ENCODE results near the gene COMMD10.

The COMMD10 gene

DNA sequence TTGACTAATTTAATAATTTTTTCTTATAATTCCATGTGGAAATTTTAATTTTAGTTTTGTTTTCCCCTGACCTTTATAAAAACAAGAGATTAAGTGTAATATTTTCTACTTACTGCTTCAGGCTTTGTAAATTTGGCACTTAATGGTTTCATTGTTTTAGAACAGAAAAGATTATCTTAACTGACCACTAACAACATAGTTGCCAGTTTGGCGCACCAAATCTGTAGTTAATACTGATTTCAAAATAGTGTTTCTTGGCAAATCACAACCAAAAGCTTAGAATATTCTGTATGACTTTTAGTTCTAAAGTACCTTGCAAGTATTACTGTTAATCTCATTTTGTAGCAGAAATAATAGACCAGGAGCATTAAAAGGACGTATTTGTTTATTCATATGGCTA is 124.3 kb downstream of the COMMD10 start:
- DNase-seq (ENCODE audit: low read depth in 1 of 2, low spot score in 1 of 2), result no peak

DNA sequence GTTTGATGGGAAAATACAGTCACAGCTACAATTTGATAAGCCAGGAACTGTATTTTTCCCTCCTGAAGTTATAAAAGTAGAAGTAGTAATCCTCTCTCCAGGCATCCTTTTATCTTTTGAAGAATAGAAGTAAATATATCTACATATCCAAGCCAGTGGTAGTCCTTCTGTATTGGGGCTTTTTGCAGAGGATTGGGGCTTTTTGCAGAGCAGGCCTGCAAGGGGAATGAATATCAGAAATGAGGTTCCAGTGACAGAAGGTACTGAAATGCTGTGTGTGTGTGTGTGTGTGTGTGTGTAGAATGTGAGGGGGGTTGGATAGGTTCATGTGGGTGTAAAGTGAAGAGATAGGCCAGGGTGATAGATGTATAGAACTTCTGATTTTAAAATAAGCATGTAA is 127.4 kb downstream of the COMMD10 start:
- DNase-seq (ENCODE audit: low read depth in 1 of 2, low spot score in 1 of 2), result no peak

DNA sequence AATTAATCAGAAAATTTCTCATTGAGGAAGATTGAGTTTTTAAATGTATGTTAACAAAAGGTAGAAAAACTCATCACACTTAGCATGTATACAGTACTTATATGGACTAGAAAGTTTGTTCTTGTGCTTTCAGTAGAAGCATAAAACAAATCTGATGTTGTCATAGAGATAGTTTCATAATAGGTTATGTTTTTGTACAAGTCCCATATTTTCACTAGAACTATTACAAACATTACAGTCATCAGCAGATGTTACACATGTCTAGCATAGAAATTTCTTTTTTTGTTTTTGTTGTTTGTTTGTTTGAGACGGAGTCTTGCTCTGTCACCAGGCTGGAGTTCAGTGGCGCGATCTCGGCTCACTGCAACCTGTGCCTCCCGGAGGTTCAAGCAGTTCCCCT is 131.4 kb downstream of the COMMD10 start:
- DNase-seq (ENCODE audit: low read depth in 1 of 2, low spot score in 1 of 2), result no peak

DNA sequence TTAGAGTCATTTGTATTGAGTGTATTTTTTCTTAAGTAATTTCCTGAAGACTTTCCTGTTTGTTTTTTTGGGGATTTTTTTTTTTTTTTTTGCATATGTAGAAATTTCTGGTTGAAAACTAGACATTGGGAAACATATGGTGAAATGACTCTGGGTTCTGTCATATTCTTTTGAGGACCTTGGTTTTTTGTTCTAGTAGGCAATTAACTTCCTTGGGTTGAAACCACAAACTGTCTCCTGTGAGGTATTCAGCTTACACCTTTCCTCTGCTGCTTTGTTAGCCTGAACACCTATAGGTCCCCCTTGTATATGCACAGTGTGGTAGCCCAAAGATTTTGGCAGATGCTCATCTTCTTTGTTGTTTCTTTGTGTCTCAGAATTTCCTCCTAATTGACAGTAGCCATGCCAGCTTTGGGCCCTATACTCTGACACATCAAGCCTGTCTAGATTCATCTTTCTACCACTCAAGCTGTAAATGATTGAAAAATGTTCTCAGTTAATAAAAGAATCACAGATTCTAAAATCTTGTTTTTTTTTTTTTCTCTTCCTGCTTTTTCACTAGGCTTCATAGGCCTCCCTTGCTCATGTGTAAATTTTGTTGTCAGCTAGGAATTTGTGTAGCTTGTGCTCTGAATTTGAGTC is 140.6 kb downstream of the COMMD10 start:
- DNase-seq (ENCODE audit: low read depth in 1 of 2, low spot score in 1 of 2), result no peak

DNA sequence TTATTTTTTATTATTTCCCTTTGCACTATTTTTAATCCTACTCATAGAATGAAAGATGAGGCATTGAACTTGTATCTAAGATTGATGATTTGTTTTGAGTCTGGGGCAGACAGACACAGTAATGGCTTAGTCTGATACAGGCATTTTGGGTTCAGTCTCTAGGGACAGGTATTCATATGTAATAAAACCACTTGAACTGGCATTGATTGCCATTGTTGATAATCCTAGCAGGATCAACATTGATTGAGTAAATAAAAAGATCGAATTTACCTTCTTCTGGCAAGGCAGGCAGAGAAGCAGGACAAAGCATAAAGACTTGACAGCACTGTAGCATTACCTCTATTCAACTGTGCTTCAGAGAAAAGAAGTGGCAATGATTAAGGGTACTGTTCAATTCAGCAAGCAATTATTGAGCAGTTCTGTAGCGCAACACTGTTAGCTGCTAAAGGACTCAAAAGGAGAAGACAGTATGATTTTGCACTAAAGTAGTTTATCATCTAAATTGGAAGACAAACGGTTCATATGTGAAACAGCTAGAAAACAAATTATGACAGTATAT is 144.4 kb downstream of the COMMD10 start:
- no peak for DNase-seq (ENCODE audit: low read depth in 1 of 2, low spot score in 1 of 2)

DNA sequence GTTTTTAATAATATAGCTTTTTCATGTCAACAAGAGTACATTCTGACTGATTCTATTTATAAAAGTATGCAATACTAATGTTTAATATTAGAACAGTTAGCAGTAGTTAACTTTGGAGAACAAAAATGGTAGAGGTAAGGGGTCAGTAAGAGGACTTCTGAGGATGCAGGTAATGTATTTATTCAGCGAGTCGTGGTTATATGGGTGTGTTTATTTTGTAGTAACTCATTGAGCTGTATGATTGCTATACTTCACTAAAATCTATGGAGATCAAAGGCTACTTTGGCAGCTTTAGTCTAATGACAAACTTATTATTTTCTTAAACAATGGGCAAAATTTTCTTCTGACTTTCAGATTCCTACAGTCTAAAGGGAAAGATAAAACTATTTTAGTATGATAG is 146.5 kb downstream of the COMMD10 start:
- DNase-seq (ENCODE audit: low read depth in 1 of 2, low spot score in 1 of 2), result no peak

DNA sequence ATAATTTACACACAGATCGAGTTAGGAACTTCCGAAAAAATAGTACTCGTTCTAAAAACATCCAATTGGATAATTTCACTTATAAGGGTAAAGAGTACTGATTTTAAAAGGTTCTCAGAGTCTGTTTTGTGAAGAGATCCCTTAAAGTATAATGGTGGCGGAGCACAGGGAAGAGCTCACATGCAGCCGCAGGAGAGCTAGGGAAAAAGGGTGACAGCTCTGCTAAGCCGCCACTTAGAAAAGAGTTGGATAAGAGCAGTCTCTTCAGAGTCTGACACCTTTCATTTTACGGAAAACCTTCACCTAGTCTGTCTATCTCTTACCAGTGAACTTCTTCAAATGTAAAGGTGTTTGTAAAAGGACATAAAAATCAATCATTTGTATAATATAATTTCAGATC is 149.9 kb downstream of the COMMD10 start:
- no peak for DNase-seq (ENCODE audit: low read depth in 1 of 2, low spot score in 1 of 2)

DNA sequence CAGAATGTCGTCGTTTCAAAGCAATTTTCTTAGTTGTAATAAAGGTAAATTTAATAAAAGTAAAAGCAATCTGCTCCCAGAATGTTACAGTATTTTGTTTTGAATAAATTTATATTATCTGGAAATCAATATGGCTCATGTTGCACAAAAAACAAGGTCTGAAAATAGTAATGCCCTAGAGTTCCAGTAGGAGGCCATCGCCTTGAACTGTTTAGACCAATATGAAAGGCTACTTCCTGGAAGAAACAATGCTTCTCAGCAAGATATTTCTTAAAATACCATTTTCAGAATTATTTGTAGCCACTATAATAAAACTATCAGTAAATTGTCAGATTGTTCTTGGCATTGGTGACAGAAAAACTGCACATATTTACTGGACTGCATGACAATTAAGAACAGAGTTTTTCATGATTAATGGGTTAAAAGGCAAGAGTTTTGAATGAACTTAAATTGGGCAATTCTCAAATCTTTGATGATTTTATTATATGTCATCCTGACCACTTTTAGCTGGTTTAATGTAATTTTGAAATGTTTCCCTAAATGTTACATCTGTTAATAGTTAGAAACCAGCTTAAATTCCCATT is 153.2 kb downstream of the COMMD10 start:
- no peak for DNase-seq (ENCODE audit: low read depth in 1 of 2, low spot score in 1 of 2)

DNA sequence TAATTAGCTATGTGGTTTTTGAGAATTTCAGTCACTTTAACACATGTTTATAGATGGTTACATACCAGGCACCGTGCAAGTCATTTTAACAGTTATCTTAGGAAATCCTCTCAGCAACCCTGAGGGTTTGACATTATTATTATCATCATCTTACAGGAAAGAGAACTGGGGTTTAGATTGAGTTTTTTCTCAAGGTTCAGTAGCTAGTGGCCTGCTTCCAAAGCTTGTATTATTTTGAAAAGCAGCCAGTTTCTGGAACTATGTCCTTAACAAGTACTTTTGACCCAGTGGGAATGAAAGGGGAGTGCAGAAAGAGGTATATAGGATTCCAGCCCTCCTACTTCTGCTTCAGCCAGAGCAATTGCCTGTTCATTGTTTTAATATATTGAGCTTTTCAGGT is 157.5 kb downstream of the COMMD10 start:
- no peak for DNase-seq (ENCODE audit: low read depth in 1 of 2, low spot score in 1 of 2)

DNA sequence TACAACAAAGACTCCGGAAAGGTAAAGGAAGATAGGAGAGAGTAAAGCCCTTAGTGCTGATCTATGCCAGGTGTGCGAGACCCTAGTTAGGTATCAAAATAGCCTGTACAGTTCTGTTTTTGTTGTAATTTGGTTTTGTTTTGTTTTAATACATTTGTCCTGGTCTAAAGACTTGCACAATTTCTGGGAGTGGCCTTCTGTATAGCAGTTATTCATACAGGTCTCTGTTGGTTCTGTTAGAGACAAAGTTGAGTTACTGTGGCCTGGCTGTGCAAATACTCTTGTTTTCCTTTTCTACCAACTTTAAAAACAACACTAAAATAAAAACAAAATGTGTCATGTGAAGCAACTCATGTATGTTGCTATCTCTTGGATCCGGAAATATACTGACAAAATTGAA is 163.6 kb downstream of the COMMD10 start:
- DNase-seq (ENCODE audit: low read depth in 1 of 2, low spot score in 1 of 2), result no peak

DNA sequence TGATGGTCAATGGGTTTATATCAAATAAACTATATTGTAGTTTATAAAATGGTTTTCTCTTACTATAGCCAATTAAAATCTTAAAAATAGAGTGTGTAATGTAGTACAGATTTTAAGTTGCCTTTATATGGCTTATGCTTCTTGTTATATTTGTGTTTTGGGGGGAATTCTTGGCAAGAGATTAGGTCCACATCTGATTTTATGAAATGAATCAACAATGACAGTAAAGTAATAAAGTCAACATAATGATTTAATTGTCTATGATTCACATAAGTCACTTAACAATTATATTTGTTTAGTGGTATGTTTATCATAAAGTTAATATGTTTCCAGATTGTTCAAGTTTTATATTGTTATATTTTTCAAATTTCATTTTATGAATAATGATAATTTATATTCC is 164.8 kb downstream of the COMMD10 start:
- no peak for DNase-seq (ENCODE audit: low read depth in 1 of 2, low spot score in 1 of 2)

DNA sequence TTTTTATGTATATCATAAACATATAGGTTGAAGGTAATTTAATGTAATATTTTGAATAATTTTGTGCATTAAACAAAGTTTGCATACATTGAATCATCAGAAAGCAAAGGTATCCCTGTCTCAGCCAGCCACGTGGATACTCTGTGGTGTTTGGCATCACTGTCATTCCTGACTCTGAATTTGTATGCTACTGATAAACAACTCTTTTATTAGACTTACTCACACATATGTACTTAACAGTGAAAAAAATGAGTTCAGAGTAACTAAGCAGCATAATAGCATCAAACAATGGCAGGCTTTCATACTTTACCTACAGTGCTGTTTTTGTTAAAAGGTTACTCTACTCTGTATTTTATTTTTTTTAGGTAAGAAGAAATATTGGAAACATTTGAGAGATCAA is 171.9 kb downstream of the COMMD10 start:
- no peak for DNase-seq (ENCODE audit: low read depth in 1 of 2, low spot score in 1 of 2)

DNA sequence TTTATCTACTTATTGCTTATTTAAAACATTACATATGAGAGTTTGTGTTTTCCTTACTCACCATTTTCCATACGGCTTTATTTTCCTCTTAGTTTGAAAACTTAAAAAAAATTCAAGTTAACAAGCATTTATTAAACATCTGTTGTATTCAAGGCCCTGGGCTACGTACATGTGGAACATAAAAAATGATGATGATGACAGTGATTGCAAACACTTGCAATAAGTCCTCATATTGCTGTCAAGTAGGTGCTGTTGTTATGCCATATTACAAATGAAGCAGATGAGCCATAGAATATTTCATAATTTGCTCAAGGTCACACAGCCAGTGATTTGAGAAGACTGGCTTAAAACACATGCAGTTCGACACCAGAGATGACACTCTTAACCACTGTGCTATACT is 180.6 kb downstream of the COMMD10 start:
- DNase-seq (ENCODE audit: low read depth in 1 of 2, low spot score in 1 of 2), result no peak

DNA sequence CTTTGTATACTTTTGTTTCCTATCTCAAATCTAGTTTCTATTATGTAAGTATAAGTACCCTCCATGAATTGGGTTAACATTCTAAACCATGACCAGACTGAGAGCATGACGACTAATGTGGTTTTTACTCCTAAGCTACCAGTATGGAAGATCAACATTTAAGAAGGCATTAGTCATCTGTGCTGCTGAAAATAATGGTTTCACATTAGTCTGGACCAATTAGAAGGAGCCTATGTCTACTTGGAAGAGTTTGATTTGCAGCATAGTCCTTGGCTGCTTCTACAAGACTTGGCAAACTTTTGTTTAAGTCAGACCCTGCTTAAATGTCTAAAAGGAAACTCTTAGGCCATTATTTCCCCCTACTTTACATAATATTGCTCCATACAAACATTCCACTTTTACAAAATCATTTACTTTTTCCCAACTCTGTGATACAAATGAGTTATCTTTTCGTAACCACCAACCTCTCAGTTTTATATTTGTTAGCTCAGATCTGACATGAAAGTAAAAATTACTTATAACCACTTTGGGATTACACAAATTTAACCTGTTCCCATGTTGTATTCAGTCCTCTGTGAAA is 186.7 kb downstream of the COMMD10 start:
- no peak for DNase-seq (ENCODE audit: low read depth in 1 of 2, low spot score in 1 of 2)

DNA sequence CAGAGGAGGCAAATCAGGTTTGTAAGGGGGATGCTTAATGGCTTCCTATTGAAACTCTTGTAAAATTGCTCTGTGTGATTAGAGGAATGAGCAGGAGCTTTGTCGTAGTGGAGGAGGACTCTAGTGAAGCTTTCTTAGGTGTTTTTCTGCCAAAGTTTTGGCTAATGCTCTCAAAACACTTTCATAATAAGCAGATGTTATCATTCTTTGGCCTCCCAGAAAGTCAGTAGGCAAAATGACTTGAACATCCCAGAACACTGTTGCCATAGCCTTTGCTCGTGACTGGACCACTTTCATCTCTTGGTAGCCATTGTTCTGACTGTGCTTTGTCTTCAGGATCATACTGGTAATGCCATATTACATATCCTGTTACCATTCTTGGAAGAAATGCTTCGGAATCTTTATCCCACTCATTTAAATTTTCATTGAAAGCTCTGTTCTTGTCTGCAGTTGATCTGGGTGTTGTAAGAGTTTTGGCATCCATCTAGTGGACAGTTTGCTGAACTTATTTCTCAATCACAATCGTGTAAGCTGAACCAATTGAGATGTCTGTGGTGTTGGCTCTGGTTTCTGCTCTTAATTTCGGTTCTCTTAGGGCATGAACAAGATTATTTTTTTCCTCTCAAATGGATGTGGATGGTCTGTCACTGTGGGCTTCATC is 187.6 kb downstream of the COMMD10 start:
- no peak for DNase-seq (ENCODE audit: low read depth in 1 of 2, low spot score in 1 of 2)

DNA sequence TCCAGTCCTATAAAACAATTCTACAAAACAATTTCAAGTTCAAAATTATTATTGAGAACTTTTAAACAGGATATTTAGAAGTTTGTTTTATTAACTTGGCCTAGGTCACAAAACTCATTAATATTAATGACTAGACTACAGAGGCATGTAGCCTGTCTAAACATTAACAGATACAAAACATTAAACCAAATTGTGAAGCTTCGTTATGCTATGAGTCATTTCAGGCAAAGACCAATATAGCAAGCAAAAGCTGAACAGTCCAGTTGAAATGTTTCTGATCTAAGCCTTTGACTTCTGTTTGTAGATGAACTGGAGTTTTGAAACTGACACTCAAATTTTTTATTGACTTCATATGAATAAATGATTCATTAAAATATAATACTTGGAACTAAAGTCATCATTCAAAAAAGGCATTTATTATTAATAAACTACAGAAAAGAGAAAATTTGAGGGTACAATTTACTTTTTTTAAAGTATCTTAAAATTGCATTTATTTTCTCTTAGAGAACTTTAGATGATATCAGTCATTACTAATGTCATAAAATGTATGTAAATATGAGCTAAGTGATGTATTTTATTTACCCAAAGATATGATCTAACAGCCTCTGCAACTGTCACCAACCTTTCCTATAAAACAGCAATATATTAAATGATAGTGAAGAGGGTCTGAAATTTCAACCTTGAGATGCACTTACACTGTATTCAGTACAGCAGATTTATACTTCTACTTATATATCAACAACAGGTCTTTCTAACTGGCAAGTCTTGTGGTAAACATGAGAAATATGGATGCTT is 188.8 kb downstream of the COMMD10 start:
- DNase-seq (ENCODE audit: low read depth in 1 of 2, low spot score in 1 of 2), result no peak

DNA sequence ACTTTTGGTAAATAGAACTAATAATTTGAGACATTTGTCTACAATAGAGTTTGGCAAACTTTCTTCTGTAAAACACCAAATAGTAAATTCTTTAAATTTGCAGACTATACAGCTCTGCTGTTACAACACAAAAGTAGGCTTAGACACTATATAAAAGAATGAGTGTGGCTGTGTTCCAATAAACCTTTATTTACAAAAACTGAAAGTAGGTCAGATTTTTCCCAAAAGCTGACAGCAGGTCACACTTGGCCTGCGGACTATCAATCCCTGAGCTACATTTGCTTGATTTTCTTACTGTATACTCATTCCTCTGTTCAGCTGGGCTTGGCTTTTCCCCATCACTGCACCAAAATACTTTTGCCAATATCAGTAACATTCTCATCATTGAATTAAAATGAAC is 189.4 kb downstream of the COMMD10 start:
- DNase-seq (ENCODE audit: low read depth in 1 of 2, low spot score in 1 of 2), result no peak

DNA sequence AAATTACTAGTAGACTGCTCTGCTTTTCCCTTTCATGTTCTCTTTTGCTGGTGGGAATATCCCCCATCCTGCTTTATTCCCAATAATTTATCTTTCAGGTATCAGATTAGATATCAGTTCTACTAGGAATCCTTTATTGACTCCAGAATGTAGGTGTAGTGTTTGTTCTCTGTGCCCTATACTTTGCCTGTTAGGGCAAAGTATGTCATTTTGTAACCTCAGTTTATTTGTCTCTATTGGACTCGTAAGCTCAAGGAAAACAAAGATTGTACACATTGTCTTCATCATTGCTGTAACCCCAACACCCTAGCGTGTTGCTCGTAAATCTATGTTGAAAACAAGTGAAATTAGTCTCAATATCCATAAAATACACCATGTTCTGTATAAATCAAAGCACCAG is 190.5 kb downstream of the COMMD10 start:
- no peak for DNase-seq (ENCODE audit: low read depth in 1 of 2, low spot score in 1 of 2)

DNA sequence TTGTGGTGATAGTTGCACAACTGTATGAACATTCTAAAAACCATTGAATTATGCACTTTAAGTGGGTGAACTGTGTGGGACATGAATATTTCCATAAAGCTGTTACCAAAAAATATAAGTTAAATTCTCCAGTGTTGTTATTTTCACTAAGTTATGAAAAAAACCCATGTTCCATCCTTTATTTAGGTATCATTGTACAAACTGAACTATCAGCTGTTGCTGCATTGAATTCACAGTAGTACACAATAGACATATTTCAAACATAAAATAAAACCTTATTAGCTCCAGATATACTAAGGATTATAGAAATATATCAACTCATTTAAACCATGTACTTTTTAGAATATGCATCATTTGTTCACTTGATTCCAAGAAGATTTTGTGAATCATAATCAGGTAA is 192.1 kb downstream of the COMMD10 start:
- no peak for DNase-seq (ENCODE audit: low read depth in 1 of 2, low spot score in 1 of 2)

DNA sequence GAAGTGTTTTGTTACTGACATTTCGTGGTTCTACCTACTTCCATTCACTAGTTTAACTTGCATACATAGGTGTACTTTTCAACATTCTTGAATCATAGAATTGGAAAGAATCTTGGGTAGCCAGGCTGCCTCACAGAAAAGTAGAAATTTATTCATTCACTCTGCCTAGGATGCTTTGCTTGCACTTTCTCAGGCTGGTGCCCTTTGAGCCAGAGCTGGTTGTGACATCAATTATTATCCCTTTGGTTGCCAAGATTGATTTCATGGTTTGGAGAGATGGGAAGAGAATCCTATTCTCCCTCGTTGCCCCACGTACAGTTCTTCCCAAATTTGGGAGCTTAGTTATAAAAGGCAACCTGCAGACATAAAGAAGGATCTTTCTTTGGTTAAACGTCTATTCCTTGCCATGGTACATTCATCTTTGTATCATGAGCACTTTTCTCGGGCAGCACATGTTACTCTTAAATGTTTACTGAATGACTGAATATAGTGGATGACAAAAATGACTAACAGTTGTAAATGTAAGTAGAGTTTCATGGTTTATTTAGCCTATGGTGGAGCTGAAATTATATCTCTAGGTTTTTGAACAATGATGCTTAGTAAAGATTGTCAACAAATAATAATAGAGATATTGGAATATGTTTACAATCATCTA is 195.5 kb downstream of the COMMD10 start:
- no peak for DNase-seq (ENCODE audit: low read depth in 1 of 2, low spot score in 1 of 2)

DNA sequence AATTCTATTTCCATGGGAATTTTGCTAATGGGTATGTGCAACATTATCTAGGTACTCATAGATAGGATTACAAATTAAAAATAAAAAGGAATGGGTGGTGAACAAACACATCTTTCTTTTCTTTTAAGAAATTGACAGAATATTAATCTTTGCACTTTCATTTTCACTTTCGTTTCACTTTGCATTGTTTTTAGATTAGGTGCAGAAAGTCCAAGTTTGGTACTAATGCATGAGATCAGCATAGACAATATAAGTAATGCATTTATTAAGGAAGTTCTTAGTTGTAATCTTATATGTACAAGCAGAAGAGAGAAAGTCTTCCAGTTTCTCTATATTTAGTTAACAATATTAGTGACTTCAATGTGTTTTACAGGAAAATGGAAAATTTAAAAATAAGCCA is 196.5 kb downstream of the COMMD10 start:
- no peak for DNase-seq (ENCODE audit: low read depth in 1 of 2, low spot score in 1 of 2)

Measured in stimulated activated CD4-positive, alpha-beta T cell treated with anti-CD3 and anti-CD28 coated beads, Interleukin-15, amount 100 ng/mL, for 1 hour (primary cell).